8988T (cell line): ENCODE measurements around the gene UBE2O.

Source experiments
- DNase-seq: peaks from one replicate; pipeline ENCODE4 v3.0.0; 2011

UBE2O gene

DNA sequence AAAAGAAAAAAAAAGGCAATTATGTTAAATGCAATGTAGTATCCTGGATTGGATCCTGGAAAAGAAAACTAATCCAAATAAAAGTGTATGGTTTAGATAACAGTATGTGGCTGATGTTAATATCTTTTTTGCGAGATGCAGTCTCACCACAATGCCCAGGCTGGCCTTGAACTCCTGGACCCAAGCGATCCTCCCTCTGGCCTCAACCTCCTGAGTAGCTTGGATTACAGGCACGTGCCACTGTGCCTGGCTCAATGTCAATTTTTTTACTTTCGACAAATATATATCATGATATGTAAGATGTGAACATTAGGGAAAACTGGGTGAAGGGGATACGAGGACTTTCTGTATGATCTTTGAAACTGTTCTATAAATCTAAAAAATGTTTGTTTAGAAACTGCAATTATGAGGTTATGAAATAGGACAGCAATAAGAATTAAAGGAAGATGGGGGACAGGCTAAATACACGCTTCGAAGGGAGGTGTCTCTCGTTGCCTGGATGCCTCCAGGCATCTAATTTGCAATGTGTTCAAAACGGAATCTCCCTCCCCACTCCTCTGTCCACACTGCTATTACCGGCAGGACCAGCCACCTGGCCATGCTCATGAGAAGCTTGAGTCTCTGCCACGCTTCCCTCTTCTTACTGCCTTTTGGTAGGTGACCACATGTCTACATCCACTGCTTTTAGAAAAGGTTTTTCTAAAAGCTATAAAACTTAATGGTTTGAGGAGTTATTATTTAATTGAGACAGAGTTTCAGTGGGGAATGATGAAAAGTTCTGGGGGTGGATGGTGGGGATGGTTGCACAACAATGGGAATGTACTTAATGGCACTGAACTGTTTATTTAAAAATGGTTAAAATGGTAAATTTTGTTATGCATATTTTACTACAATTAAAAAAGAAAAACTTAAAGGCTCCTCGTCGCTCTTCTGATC lies 15.2 kb downstream of the UBE2O start:
- no peak for DNase-seq

DNA sequence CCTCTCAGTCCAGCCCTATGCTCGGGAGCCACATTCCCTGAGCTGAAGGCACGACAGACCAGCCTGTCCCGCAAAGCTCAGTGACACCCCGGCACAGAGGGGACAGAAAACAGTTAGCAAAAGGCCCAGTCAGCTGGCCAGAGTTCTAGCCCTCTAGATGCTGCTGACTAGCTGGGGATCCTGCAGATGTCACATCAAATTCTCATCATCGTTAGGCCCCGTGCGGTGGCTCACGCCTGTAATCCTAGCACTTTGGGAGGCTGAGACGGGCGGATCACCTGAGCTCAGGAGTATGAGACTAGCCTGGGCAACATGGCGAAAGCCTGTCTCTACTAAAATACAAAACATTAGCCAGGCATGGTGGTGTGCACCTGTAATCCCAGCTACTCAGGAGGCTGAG lies 17.2 kb downstream of the UBE2O start:
- no peak for DNase-seq

DNA sequence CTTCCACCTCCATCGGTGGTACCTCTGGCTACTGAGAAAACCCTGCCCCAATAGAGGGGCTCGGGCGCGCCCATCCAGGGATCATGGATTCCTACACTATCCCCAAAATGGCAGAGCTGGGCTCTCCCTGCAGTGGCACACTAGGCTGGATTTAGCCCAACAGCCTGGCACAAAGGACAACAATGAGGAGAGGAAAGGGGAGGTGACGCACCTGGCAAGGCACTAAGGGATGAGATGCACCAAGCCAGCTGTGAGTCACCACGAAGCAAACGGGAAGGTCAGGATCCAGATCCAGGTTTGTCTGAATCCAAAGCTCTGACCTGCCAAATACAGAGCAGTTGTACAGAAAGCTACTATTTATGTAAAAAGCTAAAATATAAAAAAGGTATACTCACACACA lies 18.1 kb downstream of the UBE2O start:
- DNase-seq = no peak

DNA sequence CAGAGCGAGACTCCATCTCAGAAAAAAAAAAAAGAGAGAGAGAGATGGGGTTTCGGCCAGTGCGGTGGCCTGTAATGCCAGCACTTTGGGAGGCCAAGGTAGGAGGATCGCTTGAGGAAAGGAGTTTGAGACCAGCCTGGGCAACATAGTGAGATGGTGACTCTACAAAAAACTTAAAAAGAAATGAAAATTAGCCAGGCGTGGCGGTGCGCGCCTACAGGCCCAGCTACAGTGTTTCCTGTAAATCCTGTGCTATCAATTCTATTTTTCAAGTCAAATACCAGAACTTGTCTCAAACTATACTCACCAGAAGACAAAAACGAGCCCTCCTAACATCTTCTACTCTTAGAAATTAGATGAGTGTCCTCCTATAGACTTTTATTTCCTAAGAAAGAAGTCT lies 19.3 kb downstream of the UBE2O start:
- no peak for DNase-seq

DNA sequence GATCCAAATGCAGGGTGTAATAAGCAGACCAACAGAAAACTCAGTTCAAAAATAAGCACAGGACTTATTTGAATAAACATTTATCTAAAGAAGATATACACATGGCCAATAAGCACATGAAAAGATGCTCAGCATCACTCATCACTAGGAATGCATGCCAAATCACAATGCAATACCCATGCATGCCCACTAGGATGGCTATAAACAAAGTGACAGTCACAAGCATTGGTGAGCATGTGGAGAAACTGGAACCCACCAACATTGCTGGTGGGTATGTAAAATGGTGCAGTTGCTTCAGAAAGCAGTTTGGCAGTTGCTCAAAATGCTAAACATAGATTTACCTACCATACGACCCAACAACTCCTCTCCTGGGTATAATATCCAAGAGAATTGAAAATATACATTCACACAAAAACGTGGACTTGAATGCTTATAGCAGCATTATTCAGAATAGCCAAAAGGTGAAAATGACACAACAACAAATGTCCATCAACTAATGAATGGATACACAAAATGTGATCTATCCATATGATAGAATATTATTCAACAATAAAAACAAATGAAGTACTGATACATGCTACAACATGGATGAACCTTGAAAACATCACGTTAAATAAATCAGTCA lies 20.1 kb downstream of the UBE2O start:
- no peak for DNase-seq

DNA sequence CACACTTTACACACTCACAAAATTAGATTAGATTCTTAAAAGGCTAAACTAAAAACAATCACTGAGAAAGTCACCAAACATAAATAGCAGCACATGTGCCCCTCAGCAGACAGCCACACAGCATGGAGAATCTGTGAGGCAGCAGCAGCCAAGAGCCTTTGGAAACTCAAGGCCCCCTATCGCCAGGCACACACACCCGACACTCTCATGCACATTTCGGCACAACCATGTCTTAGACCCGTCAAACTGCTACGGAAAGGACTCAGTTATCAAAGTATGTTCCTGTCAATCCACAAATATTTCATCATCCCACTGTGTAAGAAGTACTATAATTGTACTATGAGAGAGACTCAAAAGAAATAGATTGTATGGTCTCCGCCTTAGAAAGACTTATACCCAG lies 20.9 kb downstream of the UBE2O start:
- DNase-seq = no peak

DNA sequence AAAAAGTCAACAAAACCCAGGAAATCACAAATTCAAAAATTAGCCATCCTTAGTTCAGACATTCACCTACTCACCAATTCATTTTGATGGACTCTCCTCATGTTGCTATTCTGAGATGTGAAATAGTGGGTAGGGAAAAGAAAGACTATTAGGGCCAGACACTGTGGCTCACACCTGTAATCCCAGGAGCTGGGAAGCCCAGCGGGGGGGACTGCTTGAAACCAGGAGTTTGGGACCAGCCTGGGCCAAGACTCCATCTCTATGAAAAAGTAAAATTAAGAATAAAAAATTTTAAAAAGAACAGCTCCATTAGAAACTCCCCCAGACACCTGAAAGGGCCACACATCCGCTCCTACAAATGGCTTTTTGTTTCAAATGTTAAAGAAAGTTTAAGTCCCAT lies 21.4 kb downstream of the UBE2O start:
- no peak for DNase-seq

DNA sequence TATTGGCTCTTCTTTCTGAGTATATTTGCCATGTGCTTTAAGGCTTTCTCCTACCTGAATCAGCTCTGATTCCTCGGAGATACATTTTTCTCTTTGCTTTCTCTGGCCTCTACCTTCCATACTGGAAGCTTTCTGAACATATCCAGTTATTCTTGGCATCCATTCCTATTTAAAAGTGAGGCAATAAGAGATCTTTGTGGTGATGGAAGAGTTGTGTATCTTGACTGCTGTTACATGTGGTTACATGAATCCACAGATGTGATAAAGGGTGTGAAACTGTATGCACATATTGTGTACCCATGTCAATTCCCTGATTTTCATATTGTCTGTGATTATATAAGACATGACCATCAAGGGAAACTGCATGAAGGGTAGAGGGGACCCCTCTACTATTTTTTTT lies 24.4 kb downstream of the UBE2O start:
- DNase-seq = no peak

DNA sequence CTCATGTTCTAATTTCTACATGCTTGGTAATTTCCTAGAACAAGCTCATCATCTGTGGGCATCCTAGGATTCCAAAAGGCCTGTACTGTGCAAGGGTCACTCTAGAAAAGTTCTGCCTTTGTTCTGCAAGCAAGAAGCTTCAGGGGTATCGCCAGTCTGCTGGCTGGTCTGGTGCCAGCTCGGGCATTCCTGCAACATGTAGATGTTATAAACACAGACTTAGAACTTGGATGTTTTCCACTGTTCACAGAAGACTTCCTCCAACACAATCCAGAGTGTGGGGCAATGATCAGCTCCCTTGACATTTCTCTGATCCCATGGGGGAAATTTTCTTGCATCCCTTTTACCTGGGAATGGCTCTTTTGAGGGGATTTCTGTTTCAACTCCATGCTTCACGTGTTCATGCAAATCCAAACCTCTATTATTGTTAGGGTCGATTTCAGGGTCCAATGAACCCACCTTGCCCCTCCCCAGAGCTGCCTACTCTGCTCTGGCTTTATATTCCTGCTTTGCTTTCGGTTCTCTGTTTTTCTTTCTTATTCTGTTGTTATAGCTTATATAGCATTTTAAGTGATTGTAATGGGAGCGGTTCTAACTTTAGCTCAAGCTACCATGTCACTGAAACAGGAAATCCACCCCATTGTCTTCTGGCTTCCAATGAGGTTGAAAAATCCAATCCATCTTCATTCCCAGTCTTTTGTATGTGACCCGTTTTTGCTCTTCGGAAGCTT lies 25.3 kb downstream of the UBE2O start:
- DNase-seq = no peak

DNA sequence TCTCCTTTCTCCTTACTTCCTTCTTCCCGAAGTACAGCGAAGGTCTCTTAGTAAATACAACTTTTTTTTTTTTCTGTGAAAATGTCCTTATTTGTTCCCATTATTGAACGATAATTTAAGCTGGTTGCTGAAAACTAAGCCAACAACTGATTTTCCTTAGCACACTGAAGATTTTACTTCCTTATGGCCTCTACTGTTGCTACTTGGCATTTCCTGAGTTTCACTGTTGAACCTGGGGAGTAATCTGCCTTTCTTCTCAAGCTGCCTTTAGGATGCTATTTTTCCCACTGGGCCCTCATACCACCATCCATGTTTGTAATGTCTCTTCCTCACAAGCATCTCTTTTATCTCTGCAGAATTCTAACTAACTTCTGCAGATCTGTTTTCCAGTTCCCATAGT lies 26.1 kb downstream of the UBE2O start:
- DNase-seq = no peak

DNA sequence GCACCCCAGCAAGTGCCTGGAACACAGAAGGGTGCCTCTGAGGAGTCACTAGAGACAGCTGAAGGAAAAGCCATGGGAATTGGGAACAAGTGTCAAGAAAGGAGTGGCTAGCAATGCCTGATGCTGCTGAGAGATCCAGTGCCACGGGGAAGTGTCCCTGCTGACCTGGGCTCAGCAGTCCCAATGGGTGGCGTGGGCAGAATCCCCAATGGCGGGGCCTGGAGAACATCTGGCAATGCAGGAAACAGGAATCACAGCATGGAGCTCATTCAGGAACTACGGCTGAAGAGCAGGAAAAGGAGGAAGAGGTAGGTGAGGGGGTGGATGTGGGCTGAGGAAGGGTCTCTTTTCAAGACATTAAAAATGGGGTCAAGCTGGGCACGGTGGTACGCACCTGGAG lies 30.1 kb downstream of the UBE2O start:
- no peak for DNase-seq

DNA sequence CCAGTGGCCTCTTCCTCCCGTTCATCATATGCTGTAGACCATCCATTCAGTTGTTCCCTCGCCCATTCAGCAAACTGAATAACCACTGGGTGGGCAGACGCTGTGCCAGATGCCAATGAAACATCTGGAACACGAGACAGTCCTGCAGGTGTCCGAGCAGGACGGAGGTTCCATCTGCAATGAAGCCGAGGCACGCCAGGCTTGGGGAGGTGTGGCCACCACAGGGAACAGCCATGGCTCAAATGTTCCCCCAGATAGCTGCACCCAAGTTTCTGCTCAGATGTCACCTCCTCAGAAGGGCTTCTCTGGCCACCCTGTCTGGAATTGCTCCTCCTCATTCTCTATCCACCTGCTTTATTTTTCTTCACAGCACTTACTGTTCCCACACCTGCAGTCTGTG lies 30.5 kb downstream of the UBE2O start:
- DNase-seq = no peak

DNA sequence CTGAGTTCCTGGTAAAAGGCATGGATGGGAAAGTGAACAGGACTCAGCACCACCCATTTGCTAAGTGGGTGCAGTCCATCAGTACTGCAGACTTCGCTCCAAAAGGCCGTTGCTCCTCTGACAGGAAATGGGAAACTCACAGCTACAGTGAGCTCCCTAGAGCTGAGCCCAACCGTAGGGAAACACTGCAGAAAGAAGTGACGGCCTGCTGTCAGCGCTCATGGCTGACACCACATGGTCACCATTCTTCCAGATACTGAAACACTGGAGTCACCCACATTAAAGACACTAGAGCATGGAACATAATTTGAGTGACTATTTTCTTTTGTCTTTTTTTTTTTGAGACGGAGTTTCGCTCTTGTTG lies 31.9 kb downstream of the UBE2O start:
- no peak for DNase-seq

DNA sequence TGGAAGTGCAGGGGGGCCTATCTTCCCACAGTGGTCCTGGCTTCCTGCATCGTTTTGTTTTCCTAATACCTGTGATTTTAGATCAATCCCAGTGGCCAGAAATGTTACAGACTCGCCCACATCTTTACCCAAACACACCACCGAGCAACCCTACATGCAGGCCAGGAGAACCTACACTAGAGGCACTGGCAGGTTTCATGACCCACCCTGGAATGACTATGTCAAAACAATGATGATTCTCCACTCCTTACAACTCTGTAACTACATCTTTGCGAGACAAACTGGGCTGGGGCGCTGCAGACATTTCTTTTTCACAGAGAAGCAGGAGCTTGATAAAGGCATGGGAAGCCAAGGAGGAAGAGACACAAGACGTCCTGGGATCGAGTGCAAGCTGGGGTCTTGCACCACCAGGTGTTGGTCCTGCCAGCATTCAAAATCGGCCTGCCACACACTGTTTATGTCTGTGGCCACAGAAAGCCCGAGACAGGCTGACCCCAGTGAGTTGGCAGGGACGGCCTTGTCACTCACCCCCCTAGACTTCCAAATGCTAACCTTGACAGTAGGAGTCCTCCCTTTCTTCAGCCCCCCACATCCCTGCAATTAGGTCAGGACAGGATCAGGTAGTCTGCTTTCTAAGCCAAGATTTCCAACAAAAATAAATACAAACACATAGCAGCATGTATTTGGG lies 32.5 kb downstream of the UBE2O start:
- no peak for DNase-seq

DNA sequence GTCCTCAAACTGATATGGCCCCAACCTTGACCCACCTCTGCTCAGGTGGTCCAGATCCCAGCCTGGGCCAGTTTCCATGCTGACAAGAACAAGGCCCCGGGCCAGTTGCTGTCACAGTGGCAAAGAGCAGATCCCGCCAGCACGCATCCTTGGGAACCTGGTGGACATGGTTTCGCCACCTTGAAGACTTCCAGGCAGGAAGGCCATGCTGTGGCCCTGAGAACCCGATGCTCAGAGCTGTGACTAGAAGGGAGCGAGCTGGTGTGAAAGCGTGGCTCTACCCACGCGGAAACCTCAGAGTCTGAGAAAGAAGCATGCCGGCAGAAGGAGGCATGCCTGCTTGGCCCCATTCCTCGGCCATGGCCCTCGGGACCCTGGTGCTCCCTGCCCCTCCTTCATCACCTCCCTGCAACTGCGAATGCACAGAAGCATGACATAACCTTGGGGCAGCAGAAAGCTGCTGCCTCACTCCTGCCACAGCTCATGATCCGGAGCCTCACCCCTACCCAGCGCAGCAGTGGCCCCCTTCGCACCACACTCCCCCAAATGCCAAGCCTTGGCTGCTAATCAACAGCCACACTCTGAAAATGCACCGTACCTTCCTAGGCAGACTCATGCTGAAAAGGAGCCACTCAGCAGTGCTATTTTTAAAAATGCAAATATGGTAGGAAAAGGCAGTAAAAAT lies 33.2 kb downstream of the UBE2O start:
- no peak for DNase-seq

DNA sequence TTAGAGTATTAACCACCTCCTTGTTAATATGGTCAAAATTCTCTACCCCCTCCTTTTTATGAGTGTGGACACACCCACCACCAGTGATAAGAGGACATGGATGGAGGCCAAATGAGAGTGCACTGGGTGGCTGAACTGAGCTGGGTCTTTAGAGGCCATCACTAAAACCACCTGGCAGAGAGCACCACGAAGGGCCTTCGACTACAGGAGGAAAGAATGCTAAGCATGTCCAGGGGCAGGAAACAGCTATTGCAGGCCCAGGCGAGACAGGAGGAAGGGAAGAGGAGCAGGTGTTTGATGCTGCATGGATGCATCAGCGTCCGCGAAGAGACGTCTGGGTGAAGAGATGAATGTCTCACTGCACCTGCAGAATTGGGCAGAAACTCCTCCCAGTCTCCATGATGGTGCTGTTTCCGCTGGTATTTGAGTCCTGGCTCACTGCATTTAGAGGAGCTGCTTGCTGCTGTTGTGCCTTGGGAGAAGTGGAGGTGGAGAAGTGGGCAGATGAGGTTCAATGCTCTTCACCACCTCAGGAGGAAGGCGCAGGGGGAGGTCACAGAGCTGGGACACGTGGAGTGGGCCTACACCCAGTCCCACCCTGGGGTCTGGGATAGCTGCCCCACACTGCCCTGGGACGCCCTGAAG lies 35.3 kb downstream of the UBE2O start:
- no peak for DNase-seq

DNA sequence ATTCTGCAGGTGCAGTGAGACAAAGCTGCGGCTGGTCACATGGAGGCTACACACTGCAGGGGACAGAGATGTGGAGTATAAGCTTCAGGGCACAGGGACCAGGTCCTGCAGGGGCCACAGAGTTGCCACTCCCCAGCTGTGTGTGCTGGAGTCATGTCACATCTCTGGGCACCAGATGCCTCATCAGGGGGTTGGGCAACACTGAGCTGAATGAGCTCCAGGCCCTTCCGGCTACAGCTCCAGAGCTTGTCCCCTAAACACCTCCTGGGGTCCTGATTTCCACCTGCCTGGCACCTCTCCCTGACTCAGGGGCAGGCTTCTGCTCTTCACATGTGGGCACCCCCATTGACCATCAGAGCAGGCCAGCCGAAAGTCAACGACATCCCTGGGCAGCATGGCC lies 36.1 kb downstream of the UBE2O start:
- no peak for DNase-seq

DNA sequence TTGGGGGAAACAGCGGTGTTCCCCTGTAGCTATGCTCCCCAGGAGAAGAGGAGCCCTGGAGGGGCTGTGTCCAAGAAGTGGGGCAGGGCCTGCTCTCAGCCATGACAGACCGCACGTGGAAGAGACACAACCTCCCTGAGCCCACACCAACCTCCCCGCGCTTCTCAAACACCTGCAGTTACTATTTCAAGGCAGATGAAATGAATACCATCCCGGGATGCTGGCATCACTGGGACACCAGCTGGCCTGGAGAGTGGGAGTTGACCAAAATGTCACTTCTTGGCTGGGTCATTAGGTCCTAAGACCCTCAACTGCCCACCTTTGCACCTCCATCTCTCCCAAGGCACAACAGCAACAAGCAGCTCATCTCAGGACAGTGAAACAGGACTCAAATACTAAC lies 36.5 kb downstream of the UBE2O start:
- DNase-seq = no peak

DNA sequence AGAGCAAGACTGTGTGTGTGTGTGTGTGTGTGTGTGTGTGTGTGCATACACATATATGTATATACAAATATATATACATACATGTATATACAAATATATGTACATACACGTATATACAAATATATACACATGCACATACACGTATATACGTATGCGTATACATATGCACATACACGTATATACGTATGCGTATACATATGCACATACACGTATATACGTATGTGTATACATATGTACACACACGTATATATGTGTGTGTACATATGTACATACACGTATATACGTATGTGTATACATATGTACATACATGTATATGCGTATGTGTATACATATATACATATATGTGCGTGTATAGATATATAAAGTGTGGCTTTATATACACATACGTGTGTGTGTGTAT lies 37.2 kb downstream of the UBE2O start:
- DNase-seq = no peak

DNA sequence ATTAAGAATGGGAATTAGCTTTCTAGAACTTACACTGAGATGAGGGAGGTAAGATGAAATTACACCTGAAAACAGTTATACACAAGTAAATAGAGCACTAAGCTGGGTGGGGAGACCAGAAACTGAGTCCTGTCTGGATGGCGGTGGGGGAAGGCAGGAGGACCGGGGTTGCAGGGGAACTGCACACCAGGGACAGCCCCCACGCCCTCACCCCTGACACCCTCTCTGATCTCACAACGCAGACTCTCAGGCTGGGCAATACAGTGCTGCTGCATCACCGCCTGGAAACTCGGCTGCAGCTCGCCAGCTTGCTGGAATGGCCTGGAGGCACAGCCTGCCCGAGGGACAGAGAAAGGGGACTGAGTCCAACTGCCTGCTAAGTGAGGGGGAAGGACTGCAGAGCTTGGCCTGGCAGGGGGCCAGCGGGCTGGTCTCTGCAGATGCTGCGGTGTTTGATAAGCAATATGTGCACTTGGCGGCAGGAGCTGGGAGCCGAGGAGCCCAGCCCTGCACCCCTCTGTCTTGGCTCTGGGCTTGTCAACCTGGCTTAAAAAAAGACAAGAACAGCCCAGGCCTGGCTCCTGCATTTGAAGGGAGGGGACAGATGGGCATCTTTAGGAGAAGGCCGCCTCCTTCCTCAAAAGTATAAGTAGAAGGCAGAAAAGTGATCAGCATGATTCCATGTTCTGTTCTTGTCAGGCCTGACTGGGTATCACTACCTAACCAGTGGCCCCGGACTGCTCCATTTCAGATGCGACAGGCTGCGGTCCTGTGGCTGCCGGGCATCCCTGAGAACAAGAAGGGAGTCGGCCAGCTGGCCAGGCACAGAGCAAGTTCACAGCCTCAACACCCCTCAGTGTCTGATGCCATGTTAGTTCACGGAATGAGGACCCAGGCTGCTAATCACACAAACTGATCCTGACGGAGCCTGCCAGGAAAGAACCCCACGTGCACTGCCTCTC lies 38.3 kb downstream of the UBE2O start:
- no peak for DNase-seq

DNA sequence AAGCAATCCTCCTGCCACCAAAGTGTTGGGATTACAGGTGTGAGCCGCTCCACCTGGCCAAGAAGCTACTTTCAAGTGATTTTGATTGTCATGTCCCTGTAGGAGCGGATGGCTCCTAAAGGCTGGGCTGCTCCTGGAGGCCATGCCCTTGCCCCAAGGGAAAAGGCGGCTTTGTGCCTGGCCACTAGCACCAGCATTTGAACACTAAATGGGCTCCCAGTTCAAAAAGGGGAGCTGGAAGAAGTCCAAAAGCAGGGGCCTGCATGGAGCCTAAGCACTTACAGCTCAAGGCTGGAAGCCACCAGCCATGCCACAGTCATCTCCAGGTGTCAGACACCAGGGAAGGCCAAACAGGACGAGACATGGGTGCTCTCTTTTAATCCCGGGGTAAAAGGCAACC lies 41.7 kb downstream of the UBE2O start:
- DNase-seq = no peak
